ENCODE data around the gene TP63.
"Not testable (repeated sequence)": the region's sequence is repeated elsewhere in the genome, so short reads cannot be mapped to it uniquely, and the experiment has no call there.

TP63 gene

DNA sequence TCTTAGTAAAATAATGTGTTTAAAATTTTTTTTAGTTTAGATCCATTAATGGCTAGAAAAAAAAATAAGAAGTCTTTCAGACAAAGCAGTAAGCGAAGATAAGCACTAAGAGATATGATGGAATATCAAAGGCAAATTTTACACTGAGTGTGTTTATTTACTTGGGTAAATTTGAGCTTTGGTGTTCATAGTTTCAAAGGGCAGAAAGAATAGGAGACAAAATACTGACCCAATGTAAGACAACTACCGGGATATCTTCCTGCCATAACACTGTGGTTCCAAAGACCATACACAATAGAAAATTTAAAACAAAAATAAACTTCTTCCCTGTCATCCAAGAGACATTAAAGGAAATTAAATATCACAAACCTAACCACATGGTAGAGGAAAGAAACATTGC, 25.5 kb upstream of the TP63 start:
- TF ChIP-seq, protein P1, sequence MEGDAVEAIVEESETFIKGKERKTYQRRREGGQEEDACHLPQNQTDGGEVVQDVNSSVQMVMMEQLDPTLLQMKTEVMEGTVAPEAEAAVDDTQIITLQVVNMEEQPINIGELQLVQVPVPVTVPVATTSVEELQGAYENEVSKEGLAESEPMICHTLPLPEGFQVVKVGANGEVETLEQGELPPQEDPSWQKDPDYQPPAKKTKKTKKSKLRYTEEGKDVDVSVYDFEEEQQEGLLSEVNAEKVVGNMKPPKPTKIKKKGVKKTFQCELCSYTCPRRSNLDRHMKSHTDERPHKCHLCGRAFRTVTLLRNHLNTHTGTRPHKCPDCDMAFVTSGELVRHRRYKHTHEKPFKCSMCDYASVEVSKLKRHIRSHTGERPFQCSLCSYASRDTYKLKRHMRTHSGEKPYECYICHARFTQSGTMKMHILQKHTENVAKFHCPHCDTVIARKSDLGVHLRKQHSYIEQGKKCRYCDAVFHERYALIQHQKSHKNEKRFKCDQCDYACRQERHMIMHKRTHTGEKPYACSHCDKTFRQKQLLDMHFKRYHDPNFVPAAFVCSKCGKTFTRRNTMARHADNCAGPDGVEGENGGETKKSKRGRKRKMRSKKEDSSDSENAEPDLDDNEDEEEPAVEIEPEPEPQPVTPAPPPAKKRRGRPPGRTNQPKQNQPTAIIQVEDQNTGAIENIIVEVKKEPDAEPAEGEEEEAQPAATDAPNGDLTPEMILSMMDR (IDR thresholded peaks at IDR 0.05; ENCODE audit: low read depth, low read length, missing control alignments): no peak
- DNase-seq (ENCODE audit: low read depth): no peak
- no peak overlapping the region for H3K4me3 ChIP-seq (ENCODE audit: low read depth, low read length)

DNA sequence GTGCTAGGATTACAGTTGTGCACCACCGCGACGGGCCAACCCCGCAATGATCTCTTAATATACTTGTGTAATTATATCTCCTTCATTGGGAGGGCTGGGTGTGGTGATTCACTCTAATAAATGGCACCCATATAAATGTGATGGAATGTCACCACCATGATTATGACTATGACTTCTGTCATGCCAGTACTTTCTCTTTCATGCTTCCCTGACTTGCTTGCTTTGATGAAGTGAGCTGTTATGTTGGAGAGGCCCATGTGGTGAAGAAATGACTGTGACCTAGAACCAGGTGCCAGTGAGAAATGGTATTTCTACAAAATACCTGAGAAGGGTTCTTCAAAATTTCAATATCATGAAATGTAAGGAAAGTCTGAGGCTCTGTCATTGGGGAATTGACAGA, 24.4 kb upstream of the TP63 start:
- H3K4me3 ChIP-seq (ENCODE audit: low read depth, low read length): no peak overlapping the region
- no peak for DNase-seq (ENCODE audit: low read depth)
- TF ChIP-seq, protein P1 (IDR thresholded peaks at IDR 0.05; ENCODE audit: low read depth, low read length, missing control alignments): no peak

DNA sequence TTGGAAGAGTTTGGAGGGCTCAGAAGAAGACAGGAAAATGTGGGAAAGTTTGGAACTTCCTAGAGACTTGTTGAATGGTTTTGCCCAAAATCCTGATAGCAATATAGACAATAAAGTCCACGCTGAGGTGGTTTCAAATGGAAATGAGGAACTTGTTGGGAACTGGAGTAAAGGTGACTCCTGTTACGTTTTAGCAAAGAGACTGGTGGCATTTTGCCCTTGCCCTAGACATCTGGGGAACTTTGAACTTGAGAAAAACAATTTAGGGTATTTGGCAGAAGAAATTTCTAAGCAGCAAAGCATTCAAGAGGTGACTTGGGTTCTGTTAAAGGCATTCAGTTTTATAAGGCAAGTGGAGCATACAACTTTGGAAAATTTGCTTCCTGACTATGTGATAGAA, 18.5 kb upstream of the TP63 start:
- DNase-seq (ENCODE audit: low read depth); H3K4me3 ChIP-seq (ENCODE audit: low read depth, low read length): not testable (repeated sequence)

DNA sequence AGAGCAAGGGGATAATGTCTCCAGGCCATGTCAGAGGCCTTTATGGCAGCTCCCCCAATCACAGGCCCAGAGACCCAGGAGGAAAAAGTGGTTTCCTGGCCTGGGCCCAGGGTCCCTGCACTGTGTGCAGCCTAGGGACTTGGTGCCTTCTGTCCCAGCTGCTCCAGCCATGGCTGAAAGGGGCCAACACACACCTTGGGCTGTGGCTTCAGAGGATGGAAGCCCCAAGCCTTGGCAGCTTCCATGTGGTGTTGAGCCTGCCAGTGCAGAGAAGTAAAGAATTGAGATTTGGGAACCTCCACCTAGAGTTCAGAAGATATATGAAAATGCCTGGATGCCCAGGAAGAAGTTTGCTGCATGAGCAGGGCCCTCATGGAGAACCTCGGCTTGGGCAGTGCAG, 18.1 kb upstream of the TP63 start:
- no peak overlapping the region for H3K4me3 ChIP-seq (ENCODE audit: low read depth, low read length)
- DNase-seq (ENCODE audit: low read depth): no peak
- TF ChIP-seq, protein P1 (IDR thresholded peaks at IDR 0.05; ENCODE audit: low read depth, low read length, missing control alignments): no peak

DNA sequence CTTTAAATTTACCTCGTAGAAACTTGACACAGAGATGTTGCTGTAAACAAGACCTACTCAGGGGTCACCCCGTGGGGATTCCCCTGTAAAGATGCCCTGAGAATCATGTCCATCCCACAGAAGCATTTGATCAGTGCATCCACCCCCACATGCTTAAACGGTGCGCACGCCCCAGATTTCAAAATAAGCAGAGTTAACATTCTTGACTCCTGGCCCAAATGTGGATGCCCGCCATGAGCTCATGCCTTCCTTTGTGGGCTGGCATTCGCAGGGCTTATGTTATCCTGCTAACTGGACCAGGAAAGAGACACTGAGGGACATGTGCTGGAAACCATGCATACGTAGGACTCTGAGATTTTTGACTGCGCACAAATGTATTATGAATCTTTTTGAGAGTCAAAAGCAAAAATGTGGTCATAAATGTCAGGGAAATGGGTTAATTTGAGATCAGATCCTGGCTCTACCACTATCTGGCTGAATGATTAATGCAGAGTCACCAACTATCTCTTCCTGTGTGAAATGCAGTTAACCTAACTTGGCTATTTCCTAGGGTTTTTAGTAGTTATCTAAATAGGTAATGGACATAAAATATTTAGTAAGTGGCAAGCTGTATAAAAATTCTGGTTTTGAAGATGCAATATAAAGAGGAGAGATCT, 9.1 kb upstream of the TP63 start:
- TF ChIP-seq, protein P1 (IDR thresholded peaks at IDR 0.05; ENCODE audit: low read depth, low read length, missing control alignments): no peak
- H3K4me3 ChIP-seq (ENCODE audit: low read depth, low read length): no peak overlapping the region
- DNase-seq (ENCODE audit: low read depth): no peak

DNA sequence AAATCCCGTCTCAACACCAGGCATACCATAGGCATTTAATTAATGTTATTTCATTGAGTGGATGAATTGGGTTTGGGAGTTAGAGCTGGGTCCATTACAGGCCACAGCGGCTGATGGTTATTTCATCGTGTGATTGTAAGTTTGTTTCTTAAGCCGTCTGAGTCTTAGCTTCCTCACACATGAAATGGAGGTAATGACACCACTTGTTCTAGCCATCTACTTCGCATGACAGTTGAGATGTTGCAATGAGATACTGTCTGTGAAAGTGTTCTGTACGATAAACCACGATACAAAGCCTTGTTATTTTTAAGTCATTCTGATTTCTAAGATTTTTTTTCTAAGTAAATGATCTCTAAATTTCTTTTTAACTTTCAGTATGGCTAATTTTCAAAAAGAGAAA, 8.6 kb upstream of the TP63 start:
- no peak for DNase-seq (ENCODE audit: low read depth)
- TF ChIP-seq, protein P1 (IDR thresholded peaks at IDR 0.05; ENCODE audit: low read depth, low read length, missing control alignments): no peak

DNA sequence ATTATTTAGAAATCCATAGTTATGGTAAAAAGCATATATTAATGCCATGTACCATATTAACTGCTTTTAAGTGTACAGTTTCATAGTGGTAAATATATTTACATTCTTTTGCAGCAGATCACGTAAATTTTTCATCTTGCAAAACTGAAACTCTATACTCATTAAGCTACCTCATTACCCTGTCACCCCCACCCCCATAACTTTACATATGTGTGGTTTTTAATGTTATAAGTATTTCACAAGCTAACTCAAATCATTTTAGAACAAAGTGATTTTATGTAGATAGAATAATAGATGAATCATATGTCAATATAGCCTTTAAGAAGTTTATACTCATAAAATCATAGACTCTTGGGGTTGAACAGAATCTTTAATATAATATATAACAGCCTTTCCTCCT, 7.1 kb upstream of the TP63 start:
- TF ChIP-seq, protein P1 (IDR thresholded peaks at IDR 0.05; ENCODE audit: low read depth, low read length, missing control alignments): no peak
- H3K4me3 ChIP-seq (ENCODE audit: low read depth, low read length): no peak overlapping the region
- no peak for DNase-seq (ENCODE audit: low read depth)

More for the DNA sequence above, 8.6 kb upstream of the TP63 start:
- no peak overlapping the region for H3K4me3 ChIP-seq (ENCODE audit: low read depth, low read length)

Data from GM12864 (cell line).